HepG2 (cell line): ENCODE measurements around the gene CRY1. TPM values are rescaled to one million over a fixed set of nuclear protein-coding genes. Genes with fewer than 3 reads are reported as not detected.

Source experiments
- ATAC-seq: fragments of 200-7000 bp; cut with Tn5 transposase; 3 replicates; pipeline ENCODE4 v1.9.1; 2020; ENCODE audit warnings: mild to moderate bottlenecking, moderate library complexity
- BruUV-seq: library from RNA; stranded (reverse); fragments of 400-500 nt; replicated peaks from 2 replicates; lab custom pipeline; 2021; lab: Mats Ljungman, UMichigan
- CTCF ChIA-PET: fragments of 300-600 bp; formaldehyde crosslinking; extraction: SDS; loops from one replicate; lab custom pipeline; 2021; ENCODE audit warnings: low total read pairs, inconsistent platforms, low intra/inter-chr PET ratio; lab: Yijun Ruan, JAX
- POLR2A ChIA-PET: fragments of 350-600 bp; sonication (Branson Sonifier 250); formaldehyde crosslinking; loops from one replicate; lab custom pipeline; 2020; ENCODE audit warnings: antibody characterized with exemption, inconsistent platforms; lab: Yijun Ruan, JAX
- DNase-seq: peaks from one replicate; pipeline ENCODE4 v3.0.0-alpha.2; 2015; ENCODE audit warnings: low spot score
- FAIRE-seq: peaks from 3 replicates; lab custom pipeline; 2011; peaks lifted over from hg19 to GRCh38; lab: Jason Lieb, UNC
- H2AFZ ChIP-seq: one replicate; pipeline ENCODE4 v1.6.1; 2011; ENCODE audit warnings: low read length, inconsistent platforms
- H3K27ac ChIP-seq: fragments of 300-600 bp; 3 replicates; pipeline ENCODE4 v1.8.0; 2011; ENCODE audit warnings: mixed run types, mild to moderate bottlenecking, mixed read lengths, low read length, inconsistent platforms; ENCODE audit not compliant: insufficient read depth; ENCODE audit errors: extremely low read length
- H3K27me3 ChIP-seq, 2 experiments: fragments of 200-600 bp in 1 of 2; 2 replicates in 1 of 2; 3 replicates in 1 of 2; pipeline versions ENCODE4 v1.6.0 to v1.8.0; 2011; ENCODE audit warnings: low read length in 2 of 2, mild to moderate bottlenecking in 2 of 2, moderate library complexity in 2 of 2, inconsistent platforms in 1 of 2; ENCODE audit not compliant: insufficient read depth in 2 of 2, control insufficient read depth in 1 of 2
- H3K36me3 ChIP-seq, 2 experiments: fragments of 200-600 bp in 1 of 2; replicated peaks in 1 of 2; 2 replicates in 1 of 2; 3 replicates in 1 of 2; pipeline versions ENCODE4 v1.5.1 to v1.8.0; 2011; ENCODE audit warnings: low read length in 2 of 2, inconsistent platforms in 1 of 2; ENCODE audit not compliant: insufficient read depth in 2 of 2, control insufficient read depth in 1 of 2
- H3K4me1 ChIP-seq: 2 replicates; pipeline ENCODE4 v1.5.1; 2012; ENCODE audit warnings: low read length, inconsistent platforms; ENCODE audit not compliant: insufficient read depth
- H3K4me2 ChIP-seq: 2 replicates; pipeline ENCODE4 v1.6.0; 2011; ENCODE audit warnings: low read depth, low read length, inconsistent platforms
- H3K4me3 ChIP-seq, 3 experiments: fragments of 200-600 bp in 1 of 3; sonication (generic), shearing (Covaris generic) in 1 of 3; replicated peaks in 1 of 3; 2 replicates each; pipeline ENCODE4 v1.5.1; 2011 to 2016; ENCODE audit warnings: low read length in 3 of 3, inconsistent platforms in 2 of 3, low read depth in 2 of 3, mild to moderate bottlenecking in 2 of 3, control low read depth in 1 of 3, mixed read lengths in 1 of 3; ENCODE audit not compliant: insufficient read depth in 1 of 3
- H3K79me2 ChIP-seq: one replicate; pipeline ENCODE4 v1.6.1; 2011; ENCODE audit warnings: low read length, inconsistent platforms; ENCODE audit not compliant: insufficient read depth
- H3K9ac ChIP-seq: 2 replicates; pipeline ENCODE4 v1.6.0; 2011; ENCODE audit warnings: mild to moderate bottlenecking, low read depth, low read length, inconsistent platforms; ENCODE audit not compliant: insufficient read depth
- H3K9me3 ChIP-seq: 2 replicates; pipeline ENCODE4 v1.5.1; 2012; ENCODE audit warnings: mild to moderate bottlenecking, low read length
- H4K20me1 ChIP-seq: 2 replicates; pipeline ENCODE4 v1.6.0; 2011; ENCODE audit warnings: inconsistent platforms, mild to moderate bottlenecking, low read length, moderate library complexity; ENCODE audit not compliant: insufficient read depth
- ARNTL ChIP-seq: sonication (generic); formaldehyde crosslinking; IDR thresholded peaks from 2 replicates; pipeline ENCODE4 v1.4.0; 2020; ENCODE audit warnings: mild to moderate bottlenecking, missing genetic modification reagents
- CC2D1A ChIP-seq: sonication (generic); formaldehyde crosslinking; IDR thresholded peaks from 2 replicates; pipeline ENCODE4 v1.8.1; 2023; ENCODE audit warnings: mild to moderate bottlenecking, missing genetic modification reagents
- FOSL2 ChIP-seq: sonication (generic); formaldehyde crosslinking; IDR thresholded peaks from 2 replicates; pipeline ENCODE4 v1.4.0; 2020; ENCODE audit warnings: missing genetic modification reagents
- GATA4 ChIP-seq: sonication (generic); IDR thresholded peaks from 2 replicates; pipeline ENCODE4 v1.6.1; 2016; ENCODE audit warnings: antibody characterized with exemption, low read depth, borderline replicate concordance
- KMT2B ChIP-seq: IDR thresholded peaks from 2 replicates; pipeline ENCODE4 v1.6.1; 2016; ENCODE audit warnings: missing genetic modification reagents, missing compliant biosample characterization
- MXD3 ChIP-seq: IDR thresholded peaks from 2 replicates; pipeline ENCODE4 v1.6.1; 2016; ENCODE audit warnings: mild to moderate bottlenecking, missing biosample characterization, missing genetic modification reagents
- MYNN ChIP-seq: sonication (generic); formaldehyde crosslinking; IDR thresholded peaks from 2 replicates; pipeline ENCODE4 v1.4.0; 2020; ENCODE audit warnings: mild to moderate bottlenecking, low read depth, missing genetic modification reagents
- NR2F1 ChIP-seq, 2 experiments: fragments of 450-650 bp in 1 of 2; formaldehyde crosslinking in 1 of 2; IDR thresholded peaks; 2 replicates each; pipeline versions ENCODE4 v1.5.0 to v1.6.1; 2016 to 2020; ENCODE audit warnings: mild to moderate bottlenecking in 1 of 2, missing compliant biosample characterization in 1 of 2, missing genetic modification reagents in 1 of 2, moderate library complexity in 1 of 2
- PAWR ChIP-seq: sonication (generic); formaldehyde crosslinking; IDR thresholded peaks from 2 replicates; pipeline ENCODE4 v1.4.0; 2020; ENCODE audit warnings: missing genetic modification reagents, mild to moderate bottlenecking, borderline replicate concordance
- POLR2A ChIP-seq, 2 experiments: IDR thresholded peaks; 2 replicates each; pipeline ENCODE4 v1.6.1; 2011; ENCODE audit warnings: low read depth in 2 of 2, low read length in 2 of 2, mild to moderate bottlenecking in 1 of 2, moderate library complexity in 1 of 2; ENCODE audit not compliant: insufficient read depth in 1 of 2
- SETDB1 ChIP-seq: sonication (generic); formaldehyde crosslinking; IDR thresholded peaks from 2 replicates; pipeline ENCODE4 v1.5.1; 2020; ENCODE audit warnings: missing genetic modification reagents, mild to moderate bottlenecking, borderline replicate concordance
- ZFAT ChIP-seq: sonication (generic); formaldehyde crosslinking; conservative IDR thresholded peaks from 2 replicates; pipeline ENCODE4 v1.8.1; 2023; ENCODE audit warnings: missing genetic modification reagents, inconsistent platforms
- ZNF337 ChIP-seq: sonication (generic); formaldehyde crosslinking; IDR thresholded peaks from 2 replicates; pipeline ENCODE4 v1.5.1; 2020; ENCODE audit warnings: missing genetic modification reagents, low read depth, mild to moderate bottlenecking, borderline replicate concordance
- ZNF44 ChIP-seq: sonication (generic); formaldehyde crosslinking; IDR thresholded peaks from 2 replicates; pipeline ENCODE4 v1.5.1; 2020; ENCODE audit warnings: mild to moderate bottlenecking, missing genetic modification reagents
- ZNF552 ChIP-seq: sonication (generic); formaldehyde crosslinking; IDR thresholded peaks from 2 replicates; pipeline ENCODE4 v1.9.0; 2022; ENCODE audit warnings: missing genetic modification reagents, mild to moderate bottlenecking, borderline replicate concordance
- ZNF563 ChIP-seq: sonication (generic); formaldehyde crosslinking; IDR thresholded peaks from 2 replicates; pipeline ENCODE4 v1.8.0; 2022; ENCODE audit warnings: mild to moderate bottlenecking, moderate library complexity, missing genetic modification reagents
- ZNF678 ChIP-seq: sonication (generic); formaldehyde crosslinking; IDR thresholded peaks from 2 replicates; pipeline ENCODE4 v1.4.0; 2020; ENCODE audit warnings: mild to moderate bottlenecking, missing genetic modification reagents
- ZSCAN21 ChIP-seq: sonication (generic); formaldehyde crosslinking; IDR thresholded peaks from 2 replicates; pipeline ENCODE4 v1.8.0; 2022; ENCODE audit warnings: mild to moderate bottlenecking, missing genetic modification reagents, moderate library complexity, borderline replicate concordance
- WGBS: methylation state at CpG from one replicate; pipeline ENCODE4 v1.1.6; 2017; ENCODE audit warnings: low lambda C conversion rate; 5-methylcytosine and 5-hydroxymethylcytosine counted together
- in situ Hi-C: cut with HindIII; loops from 2 replicates; pipeline ENCODE4 v1.10.0; 2017; ENCODE audit warnings: low pct_unique_long_range_greater_than_20kb; ENCODE audit not compliant: extremely low pct_ligation_motif_present
- intact Hi-C: fragments of 100-400 bp; cut with micrococcal nuclease; formaldehyde crosslinking; loops from one replicate; pipeline ENCODE4 v1.10.0; 2022; ENCODE audit not compliant: unreplicated experiment
- polyA plus RNA-seq, 8 experiments: library from polyadenylated mRNA; depleted of rRNA in 3 of 8; stranded (reverse) in 7 of 8; unstranded in 1 of 8; fragments of >200 nt; fragmentation: Illumina TruSeq in 4 of 8; extraction: Trizol in 4 of 8; gene quantifications; 2 replicates each; pipeline versions ENCODE4 v1.2.1 to v1.2.3, GENCODE V29; 2011 to 2016; ENCODE audit warnings: low read depth in 4 of 8, missing spikeins in 1 of 8, mixed read lengths in 1 of 8; ENCODE audit not compliant: insufficient read depth in 1 of 8
- total RNA-seq, 5 experiments: library from RNA; depleted of rRNA; stranded (reverse); fragments of >200 nt; fragmentation: Illumina TruSeq; extraction: Trizol; gene quantifications; 2 replicates each; pipeline ENCODE4 v1.2.3, GENCODE V29; 2016; ENCODE audit warnings: low read depth in 1 of 5
- TF ChIP-seq, protein P1 (sequence below): IDR thresholded peaks from 2 replicates; pipeline ENCODE4 v1.6.1; 2016
- TF ChIP-seq, protein P2 (sequence below): fragments of 450-650 bp; IDR thresholded peaks from 2 replicates; pipeline ENCODE4 v1.6.1; 2016

CRY1 gene
- total and polyA plus RNA-seq, 2 of the 13 experiments (the other 11 are each of a cell fraction or from before 2014, with no cell fraction given), result 11.4 to 13.9 TPM

- no TSS peak for BruUV-seq
- DNase-seq, result no peak
- peaks cover 2% of the 10 kb centered on the region for H3K4me1 ChIP-seq
Observed at GRCh38 chr12:107139787-107140186, 46.4 kb upstream of the CRY1 start.

More at GRCh38 chr12:107139787-107140186, 46.4 kb upstream of the CRY1 start:
- H3K27ac ChIP-seq, result no peak overlapping the region
- no peak overlapping the region for H3K4me3 ChIP-seq
- no peaks in the 10 kb centered on the region for H3K9me3 ChIP-seq
- H3K79me2 ChIP-seq, result no peaks in the 10 kb centered on the region
- ChIA-PET CTCF (no interaction called here), POLR2A (no interaction called here)
- H2AFZ ChIP-seq, result no peak overlapping the region
- ATAC-seq (no peak), FAIRE-seq (no peak)
- H3K9ac ChIP-seq, result no peak overlapping the region
- intact Hi-C loops, result no loop called here
- no peaks in the 10 kb centered on the region for H3K36me3 ChIP-seq
- no peaks in the 10 kb centered on the region for H4K20me1 ChIP-seq
- H3K27me3 ChIP-seq, result peaks cover 0 to 12% of the 10 kb centered on the region in 2 experiments; a peak in 1 of 5 replicates
- in situ Hi-C loops, result no loop called here
- TF ChIP-seq ARNTL (CRISPR knock-in tag) (no peak), ZNF563 (CRISPR knock-in tag) (no peak), ZSCAN21 (CRISPR knock-in tag) (no peak), MYNN (CRISPR knock-in tag) (no peak), POLR2A (IDR thresholded peaks at IDR 0.05; ENCODE audit: insufficient read depth in 1 of 2, low read depth in 2 of 2, low read length in 2 of 2) (no peak), NR2F1 (CRISPR knock-in tag; IDR thresholded peaks at IDR 0.05) (no peak), GATA4 (no peak), MXD3 (no peak), ZFAT (CRISPR knock-in tag) (no peak), CC2D1A (CRISPR knock-in tag) (no peak), ZNF44 (CRISPR knock-in tag) (no peak), ZNF552 (CRISPR knock-in tag) (no peak), ZNF337 (no peak), ZNF678 (CRISPR knock-in tag) (no peak), PAWR (CRISPR knock-in tag) (no peak), FOSL2 (CRISPR knock-in tag) (no peak), KMT2B (CRISPR knock-in tag) (no peak), SETDB1 (CRISPR knock-in tag) (no peak)
- TF ChIP-seq, protein P1, sequence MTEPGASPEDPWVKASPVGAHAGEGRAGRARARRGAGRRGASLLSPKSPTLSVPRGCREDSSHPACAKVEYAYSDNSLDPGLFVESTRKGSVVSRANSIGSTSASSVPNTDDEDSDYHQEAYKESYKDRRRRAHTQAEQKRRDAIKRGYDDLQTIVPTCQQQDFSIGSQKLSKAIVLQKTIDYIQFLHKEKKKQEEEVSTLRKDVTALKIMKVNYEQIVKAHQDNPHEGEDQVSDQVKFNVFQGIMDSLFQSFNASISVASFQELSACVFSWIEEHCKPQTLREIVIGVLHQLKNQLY (CRISPR knock-in tag), result no peak
- TF ChIP-seq, protein P2, sequence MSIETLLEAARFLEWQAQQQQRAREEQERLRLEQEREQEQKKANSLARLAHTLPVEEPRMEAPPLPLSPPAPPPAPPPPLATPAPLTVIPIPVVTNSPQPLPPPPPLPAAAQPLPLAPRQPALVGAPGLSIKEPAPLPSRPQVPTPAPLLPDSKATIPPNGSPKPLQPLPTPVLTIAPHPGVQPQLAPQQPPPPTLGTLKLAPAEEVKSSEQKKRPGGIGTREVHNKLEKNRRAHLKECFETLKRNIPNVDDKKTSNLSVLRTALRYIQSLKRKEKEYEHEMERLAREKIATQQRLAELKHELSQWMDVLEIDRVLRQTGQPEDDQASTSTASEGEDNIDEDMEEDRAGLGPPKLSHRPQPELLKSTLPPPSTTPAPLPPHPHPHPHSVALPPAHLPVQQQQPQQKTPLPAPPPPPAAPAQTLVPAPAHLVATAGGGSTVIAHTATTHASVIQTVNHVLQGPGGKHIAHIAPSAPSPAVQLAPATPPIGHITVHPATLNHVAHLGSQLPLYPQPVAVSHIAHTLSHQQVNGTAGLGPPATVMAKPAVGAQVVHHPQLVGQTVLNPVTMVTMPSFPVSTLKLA, result no peak
- TF ChIP-seq, all 625 proteins: peak for 0
- no CpG with 5 or more reads among the region's 1 CpG for WGBS
- no peak overlapping the region for H3K4me2 ChIP-seq
